Ureter (tissue), 1 donor: ENCODE data around the gene DDRGK1. TPM values are rescaled to one million over a fixed set of nuclear protein-coding genes. Genes with fewer than 3 reads are reported as not detected.
"Not testable (repeated sequence)": the region's sequence is repeated elsewhere in the genome, so short reads cannot be mapped to it uniquely, and the experiment has no call there.

Experiments used
- DNase-seq: peaks from one replicate; pipeline ENCODE4 v3.0.0-alpha.2; 2020; ENCODE audit warnings: low spot score
- total RNA-seq: library from RNA; stranded (reverse); gene quantifications from one replicate; pipeline ENCODE4 v1.2.4, GENCODE V29; 2023
- donor health status: DM: yes; HTN: yes; CAD: no.

DDRGK1 gene
- total RNA-seq, 1 donor from 2014 or later: 62.9 TPM

- DNase-seq: peak; percentile 52
Observed at GRCh38 chr20:3165473-3166337, 38.8 kb downstream of the DDRGK1 start.

GRCh38 chr20:3164763-3165410 lies 39.6 kb downstream of the DDRGK1 start:
- no peak for DNase-seq

GRCh38 chr20:3164043-3164762 lies 40.3 kb downstream of the DDRGK1 start:
- DNase-seq: no peak

- DNase-seq: no peak
Observed at GRCh38 chr20:3163099-3164042, 41.1 kb downstream of the DDRGK1 start.

DNA sequence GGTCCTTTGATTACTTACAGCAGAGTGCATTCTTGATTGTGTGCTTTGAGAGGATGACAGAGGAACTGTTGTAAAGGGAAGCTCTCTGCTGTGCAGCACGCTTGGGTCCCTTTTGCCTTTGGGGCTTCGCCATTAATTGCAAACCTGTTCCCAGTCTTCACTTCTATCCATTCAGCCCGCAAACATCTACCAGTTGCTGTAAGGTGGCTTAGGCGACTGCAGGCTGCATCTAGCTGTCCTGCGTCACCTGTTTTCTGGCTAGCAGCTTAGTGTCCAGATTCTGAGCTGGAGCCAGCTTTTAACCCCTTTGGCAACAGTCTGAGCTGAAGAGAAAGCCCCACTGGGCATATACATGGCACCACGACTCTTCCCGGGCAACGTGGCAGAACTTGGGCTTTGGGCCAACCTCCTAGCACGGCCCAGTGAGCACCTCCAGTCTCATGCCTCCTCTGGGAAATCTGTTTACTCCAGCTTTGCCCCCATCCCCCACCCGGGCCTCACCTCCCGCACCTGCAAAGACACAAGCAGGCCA lies 42.3 kb downstream of the DDRGK1 start:
- no peak for DNase-seq

DNA sequence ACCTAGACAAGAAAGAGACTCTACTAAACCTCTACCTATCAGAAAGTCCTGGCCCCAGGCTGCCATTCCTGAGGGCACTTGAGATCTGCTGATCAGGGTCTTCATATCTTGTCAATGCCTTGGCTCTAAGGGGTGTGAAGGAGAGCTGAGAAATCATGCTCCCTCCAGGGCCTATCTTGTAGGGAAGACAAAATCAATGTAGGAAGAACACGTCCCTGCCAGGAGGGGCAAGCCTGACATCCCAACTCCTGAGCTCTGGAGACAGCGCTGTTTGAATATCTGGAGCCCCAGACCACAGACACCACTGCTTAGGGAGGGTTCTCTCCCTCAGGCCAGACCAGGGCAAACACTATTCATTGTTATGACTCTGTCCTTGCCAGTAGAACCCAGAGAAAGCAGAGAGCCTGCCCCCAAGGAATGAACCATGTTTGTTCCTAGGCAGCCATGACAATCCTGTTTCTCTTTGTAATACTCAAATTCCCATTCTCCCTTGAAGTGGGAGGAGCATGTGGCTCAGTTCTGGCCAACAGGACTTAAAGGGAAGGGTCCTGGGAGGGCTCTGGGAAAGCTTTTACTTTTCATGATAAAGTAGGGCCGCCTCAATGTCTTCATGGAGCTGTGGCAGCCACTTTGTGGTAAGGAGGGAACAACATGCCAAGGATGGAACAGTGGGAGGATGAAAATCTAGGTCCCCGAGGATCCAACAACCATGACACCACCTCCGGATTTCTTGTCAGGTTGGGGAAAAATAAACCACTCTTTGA lies 43.0 kb downstream of the DDRGK1 start:
- DNase-seq: no peak

- DNase-seq: no peak
Observed at GRCh38 chr20:3160418-3160817, 44.1 kb downstream of the DDRGK1 start.

DNA sequence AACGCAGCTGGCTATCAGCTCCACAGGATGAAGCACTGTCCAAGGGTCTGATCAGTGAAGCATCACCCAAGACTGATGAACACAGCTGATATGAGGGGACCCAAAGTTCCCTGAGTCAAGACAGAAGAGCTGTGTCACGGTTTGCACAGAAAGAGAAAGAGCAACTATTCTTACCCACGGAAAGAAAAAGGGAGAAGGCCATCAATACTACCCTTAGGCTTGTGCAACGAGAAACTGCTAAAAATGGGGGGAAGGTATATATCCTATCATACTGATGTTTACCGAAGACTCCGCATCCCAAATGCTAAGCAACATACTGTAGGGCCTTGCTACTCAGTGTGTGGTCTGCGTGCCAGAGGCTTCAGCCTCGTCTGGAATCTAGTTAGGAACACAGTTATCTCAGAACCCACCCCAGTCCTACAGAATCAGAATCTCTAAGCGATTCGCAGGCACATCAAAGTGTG lies 45.5 kb downstream of the DDRGK1 start:
- DNase-seq: no peak

DNA sequence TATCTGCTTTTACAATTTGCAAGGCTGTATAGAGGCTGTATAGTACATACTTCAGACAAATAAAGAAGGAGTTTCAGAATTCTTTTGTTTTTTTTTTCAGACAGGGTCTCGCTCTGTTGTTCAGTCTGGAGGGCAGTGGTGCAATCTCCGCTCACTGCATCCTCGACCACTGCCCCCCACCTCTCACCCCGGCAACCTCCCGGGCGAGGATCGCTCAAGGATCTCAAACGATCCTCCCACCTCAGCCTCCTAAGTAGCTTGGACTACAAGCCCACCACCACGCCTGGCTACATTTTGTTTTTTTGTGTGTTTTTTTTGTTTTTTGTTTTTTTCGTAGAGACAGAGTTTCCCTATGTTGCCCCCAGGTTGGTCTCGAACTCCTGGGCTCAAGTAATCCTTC lies 46.7 kb downstream of the DDRGK1 start:
- DNase-seq: no peak

DNA sequence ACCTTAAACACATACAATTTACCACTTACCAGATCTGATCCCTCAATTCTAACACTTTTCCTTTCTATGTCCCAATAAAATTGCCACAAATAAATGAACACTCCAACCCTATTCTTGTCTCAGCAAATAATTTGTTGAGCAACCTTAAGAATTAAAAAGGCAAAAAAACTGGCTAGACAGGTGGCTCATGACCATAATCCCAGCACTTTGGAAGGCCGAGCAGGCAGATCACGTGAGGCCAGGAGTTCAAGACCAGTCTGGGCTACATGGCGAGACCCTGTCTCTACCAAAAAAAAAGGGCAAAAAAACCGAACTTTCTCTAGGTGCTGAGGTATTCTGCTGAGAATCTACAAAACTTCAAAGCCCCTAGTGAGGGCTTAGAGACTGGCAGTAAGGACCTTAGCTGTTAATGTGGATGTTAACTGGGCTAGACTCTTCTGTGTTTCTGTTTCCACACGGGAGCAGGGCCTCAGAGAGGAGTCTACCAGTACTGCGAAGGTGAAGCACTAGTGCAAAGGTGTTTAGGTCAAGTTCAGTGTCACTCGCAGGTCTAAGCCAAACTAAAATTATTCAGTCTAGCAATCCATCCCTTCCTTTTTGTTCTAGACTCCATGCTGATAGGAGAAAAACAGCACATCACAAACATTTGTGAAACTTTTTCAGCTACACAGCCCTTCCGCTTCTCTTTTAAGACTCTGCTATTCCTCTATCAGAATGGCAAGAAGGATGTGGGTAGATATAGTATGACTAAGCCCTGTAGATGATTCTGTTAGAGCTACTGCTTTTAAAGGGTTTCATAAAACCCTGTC lies 47.5 kb downstream of the DDRGK1 start:
- DNase-seq: no peak

GRCh38 chr20:3152057-3152644 lies 52.3 kb downstream of the DDRGK1 start:
- not testable (repeated sequence) for DNase-seq

- DNase-seq: no peak
Observed at GRCh38 chr20:3150908-3151307, 53.6 kb downstream of the DDRGK1 start.

- no peak for DNase-seq
Observed at GRCh38 chr20:3146732-3147341, 57.6 kb downstream of the DDRGK1 start.

DNA sequence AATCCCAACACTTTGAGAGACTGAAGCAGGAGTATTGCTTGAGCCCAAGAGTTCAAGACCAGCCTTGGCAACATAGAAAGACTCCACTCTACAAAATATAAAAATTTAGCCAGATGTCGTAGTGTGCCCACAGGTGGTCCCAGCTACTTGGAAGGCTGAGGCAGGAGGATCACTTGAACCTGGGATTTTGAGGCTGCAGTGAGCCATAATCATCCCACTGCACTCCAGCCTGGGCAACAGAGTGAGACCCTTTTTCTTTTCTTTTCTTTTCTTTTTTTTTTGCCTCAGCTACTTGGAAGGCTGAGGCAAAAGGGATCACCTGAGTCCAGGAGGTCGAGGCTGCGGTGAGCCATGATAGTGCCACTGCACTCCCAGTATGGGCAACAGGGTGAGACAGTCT lies 62.7 kb downstream of the DDRGK1 start:
- no peak for DNase-seq
